ENCODE results near the gene KLF16. TPM values are rescaled to one million over a fixed set of nuclear protein-coding genes. Genes with fewer than 3 reads are reported as not detected.

KLF16 gene
- polyA plus RNA-seq, 4 donors: 6.1 to 12.3 (median 7.1) TPM

- peak; percentile 53 to 60 (median 60) for DNase-seq (ENCODE audit: low read depth in 4 of 4, low spot score in 3 of 4)
Measured at GRCh38 chr19:1812426-1813191, 50.8 kb downstream of the KLF16 start.

DNA sequence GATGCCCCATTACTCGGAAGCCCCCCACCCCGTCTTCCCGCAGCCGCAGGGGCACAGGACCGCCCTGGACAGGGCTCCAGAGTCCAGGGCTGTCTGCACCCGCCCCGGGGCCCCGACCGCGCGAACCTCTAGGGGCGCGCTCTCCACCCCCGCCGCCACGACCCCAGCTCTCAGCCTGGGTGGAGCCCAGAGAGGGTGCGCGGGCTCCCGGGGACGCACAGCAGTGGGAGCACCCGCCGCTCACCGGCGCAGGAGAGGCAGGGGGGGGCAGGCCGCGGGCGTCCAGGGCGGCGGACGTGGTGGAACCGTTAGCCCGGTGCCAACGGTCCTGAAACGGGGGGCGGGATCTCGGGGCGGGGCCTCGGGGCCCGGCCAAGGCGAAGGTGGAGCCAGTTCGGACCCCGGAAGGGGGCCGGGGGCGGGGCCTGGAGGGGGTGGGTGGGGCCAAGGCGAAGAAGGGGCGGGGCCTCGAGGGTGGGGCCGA is 51.4 kb downstream of the KLF16 start, which contains the start of gene ATP8B3:
ATP8B3 (minus strand) TSS at position 335 of the 484 bp plus-strand sequence. CDS start 540 bp downstream, outside the sequence.
- DNase-seq (ENCODE audit: low read depth in 4 of 4, low spot score in 3 of 4): no peak

DNA sequence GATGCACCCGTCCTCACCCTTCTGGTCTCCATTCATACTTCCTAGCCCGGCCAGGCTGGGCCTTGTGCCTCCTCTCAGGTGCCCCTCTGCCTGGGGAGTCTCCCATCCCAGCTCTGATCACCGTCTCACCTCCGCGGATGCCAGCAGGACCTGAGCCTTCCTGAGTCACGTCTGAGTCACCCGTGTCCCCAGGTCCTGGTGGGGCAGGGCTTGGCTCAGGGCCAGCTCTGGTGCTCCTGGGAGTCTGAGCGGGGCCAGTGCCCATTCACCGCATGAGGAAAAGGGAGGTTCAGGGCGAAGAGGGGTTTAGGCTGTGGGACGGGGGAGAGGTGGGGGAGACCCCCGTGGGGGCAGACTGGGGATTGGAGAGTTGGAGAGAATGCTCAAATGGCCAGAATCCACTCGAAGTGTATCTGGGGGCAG is 51.9 kb downstream of the KLF16 start:
- DNase-seq (ENCODE audit: low read depth in 4 of 4, low spot score in 3 of 4): no peak

- no peak for DNase-seq (ENCODE audit: low read depth in 4 of 4, low spot score in 3 of 4)
Measured at GRCh38 chr19:1810439-1811160, 52.8 kb downstream of the KLF16 start.

DNA sequence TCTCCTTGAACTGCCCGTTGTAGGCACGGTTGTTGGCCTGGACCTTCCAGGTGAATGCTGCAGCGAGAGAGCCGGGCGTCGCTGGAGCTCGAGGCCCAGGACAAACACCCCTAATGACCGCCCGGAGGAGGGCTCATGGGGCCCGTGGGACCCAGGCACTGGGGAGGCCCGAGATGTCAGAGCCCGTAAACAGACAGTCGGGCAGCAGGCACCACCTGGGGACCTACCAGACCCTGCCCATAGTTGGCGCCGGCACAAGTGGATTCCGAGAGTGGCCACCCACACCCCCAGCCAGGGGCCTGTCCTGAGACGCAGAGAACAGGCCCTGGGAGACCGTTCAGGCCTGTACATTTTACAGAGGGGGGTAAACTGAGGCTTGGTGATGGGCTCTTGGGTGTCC is 53.7 kb downstream of the KLF16 start:
- DNase-seq (ENCODE audit: low read depth in 4 of 4, low spot score in 3 of 4): no peak

GRCh38 chr19:1808395-1808731 is 55.0 kb downstream of the KLF16 start:
- DNase-seq (ENCODE audit: low read depth in 4 of 4, low spot score in 3 of 4): no peak

GRCh38 chr19:1807695-1808394 is 55.5 kb downstream of the KLF16 start:
- DNase-seq (ENCODE audit: low read depth in 4 of 4, low spot score in 3 of 4): no peak

DNA sequence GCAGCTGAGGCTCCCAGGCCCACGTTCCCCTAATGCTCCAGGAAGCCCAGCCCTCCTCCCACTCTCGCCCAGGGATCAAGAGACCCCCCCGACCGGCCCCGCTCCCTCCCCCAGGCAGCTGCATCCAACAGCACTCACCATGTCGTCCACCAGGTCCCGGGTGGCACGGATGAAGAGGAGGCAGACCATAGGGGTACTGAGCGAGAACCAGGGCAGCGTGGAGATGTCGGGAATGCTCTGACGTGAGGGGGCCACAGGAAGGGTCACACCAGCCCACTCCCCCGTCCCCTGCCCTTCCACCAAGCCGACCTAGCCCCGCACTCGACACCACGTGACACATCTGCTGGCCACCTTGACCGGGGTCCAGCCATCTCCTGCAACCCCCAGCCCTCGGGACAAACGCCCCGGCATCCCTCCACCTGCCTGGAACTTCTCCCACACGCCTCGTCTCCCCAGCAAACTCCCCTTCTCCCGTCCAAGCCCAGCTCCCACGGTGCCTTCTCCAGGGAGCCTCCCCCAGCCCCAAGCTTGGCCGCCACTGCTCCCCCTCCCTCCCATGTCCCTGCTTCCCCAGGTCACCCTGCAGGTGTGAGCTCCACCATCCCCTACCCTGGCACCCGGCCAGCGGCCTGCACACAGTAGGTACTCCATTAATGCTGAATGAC is 56.2 kb downstream of the KLF16 start:
- DNase-seq (ENCODE audit: low read depth in 4 of 4, low spot score in 3 of 4): no peak

DNA sequence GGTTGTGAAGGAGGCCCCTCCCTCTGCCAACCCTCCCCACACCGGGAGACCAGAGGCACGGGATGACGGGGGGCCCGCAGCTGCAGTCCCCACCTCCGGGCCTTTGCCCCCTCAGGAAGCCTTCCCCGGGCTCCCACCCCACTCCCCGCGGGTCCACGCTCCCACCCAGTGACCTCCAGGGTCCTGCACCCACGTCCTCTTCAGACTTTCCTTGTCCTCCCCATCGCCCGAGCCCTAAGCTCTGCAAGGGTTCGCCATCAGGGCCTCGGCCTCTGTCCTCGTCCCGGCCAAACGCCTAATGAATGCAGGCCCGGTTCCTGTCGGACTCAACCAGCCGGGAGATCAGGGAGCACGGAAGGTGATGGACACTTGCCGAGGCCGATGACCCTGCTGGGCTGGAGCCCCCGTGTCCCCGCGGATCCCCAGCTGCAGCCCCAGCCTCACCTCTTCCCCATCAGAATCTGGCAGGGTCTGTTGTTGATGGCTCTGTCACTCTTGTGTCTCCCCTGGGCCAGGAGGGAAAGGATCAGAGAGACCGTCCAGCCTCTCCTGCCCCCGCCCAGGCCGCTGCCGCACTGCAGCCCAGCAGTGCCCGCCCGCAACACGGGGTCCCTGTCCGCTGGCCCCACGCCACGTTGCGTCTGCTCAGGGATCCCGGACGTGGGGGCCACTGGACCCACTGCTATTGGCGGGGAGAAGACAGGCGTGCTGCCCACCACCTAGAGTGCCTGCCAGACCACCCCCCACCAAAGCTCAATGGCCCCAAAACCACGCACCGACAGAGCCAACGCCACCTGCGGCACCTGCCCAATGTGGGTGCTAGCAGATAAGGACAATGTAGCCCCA is 57.0 kb downstream of the KLF16 start:
- DNase-seq (ENCODE audit: low read depth in 4 of 4, low spot score in 3 of 4): no peak

DNA sequence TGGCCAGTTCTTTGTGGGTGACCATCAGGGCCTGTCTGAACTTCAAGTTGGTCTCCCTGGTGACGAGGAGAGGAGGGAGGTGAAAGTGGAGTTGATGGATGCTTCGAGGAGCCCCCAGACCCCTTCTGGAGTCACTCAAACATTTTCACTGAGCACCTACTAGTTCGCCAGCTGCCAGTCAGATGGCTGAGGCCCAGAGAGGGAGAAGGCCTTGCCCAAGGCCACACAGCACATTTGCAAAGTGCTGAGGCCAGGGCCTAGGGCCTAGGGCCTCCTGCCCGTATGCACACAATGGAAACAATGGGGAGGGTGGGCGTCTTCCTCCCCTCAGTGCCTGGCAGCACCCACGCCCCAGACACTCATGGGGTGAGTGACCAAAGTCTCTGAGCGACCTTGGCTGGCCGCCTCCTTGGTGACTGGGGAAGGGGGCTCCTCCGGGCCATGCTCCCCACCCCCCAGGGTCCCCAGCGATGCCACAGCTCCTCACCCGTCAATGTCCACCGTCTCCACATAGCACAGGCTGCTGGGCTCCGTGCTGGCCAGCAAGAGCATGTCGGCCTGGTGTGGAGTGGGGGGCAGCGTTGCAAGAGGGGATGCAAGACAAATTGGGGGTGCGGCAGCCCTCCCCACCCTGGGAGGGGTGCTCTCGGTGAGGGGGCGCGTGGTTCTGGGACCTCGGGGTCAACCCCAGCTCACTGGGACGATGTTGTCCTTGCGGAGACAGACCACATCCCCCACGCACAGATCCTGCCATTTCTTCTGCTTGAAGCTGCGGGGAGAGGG is 57.8 kb downstream of the KLF16 start:
- DNase-seq (ENCODE audit: low read depth in 4 of 4, low spot score in 3 of 4): no peak

DNA sequence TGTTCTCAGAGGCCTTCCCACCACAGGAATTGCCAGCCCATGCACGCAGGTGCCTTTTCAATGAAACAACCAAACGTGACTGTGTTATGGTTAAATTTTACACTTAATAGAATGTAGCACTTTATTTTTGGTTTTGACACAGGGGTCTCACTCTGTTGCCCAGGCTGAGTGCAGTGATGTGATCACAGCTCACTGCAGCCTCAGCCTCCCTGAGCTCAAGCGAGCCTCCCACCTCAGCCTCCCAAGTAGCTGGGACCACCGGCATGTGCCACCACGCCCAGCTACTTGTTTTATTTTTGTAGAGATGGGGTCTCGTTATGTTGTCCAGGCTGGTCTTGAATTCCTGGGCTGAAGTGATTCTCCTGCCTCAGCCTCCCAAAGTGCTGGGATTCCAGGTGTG is 58.5 kb downstream of the KLF16 start:
- no peak for DNase-seq (ENCODE audit: low read depth in 4 of 4, low spot score in 3 of 4)

Other genes starting within 250 kb of the KLF16 start
- 100 to 1,000 TPM; 101 to 127 (median 108) TPM for gene TCF3, start 211.0 kb downstream of the KLF16 start, polyA plus RNA-seq (ENCODE audit: insufficient read length in 4 of 4)
- under 1 TPM in 2 of 4 donors, not detected in 2; 0.03 TPM for gene ONECUT3, start 110.1 kb downstream of the KLF16 start, polyA plus RNA-seq (ENCODE audit: insufficient read length in 4 of 4)
- gene ATP8B3, start 51.3 kb downstream of the KLF16 start, polyA plus RNA-seq (ENCODE audit: insufficient read length in 4 of 4): 1 to 10 TPM in 1 of 4 donors, under 1 TPM in 3; 0.44 to 1.0 (median 0.74) TPM
- gene REXO1, start 15.1 kb downstream of the KLF16 start, polyA plus RNA-seq (ENCODE audit: insufficient read length in 4 of 4): 10 to 100 TPM; 23.5 to 32.9 (median 25.1) TPM
- gene ABHD17A, start 21.9 kb upstream of the KLF16 start, polyA plus RNA-seq (ENCODE audit: insufficient read length in 4 of 4): 10 to 100 TPM; 37.8 to 71.5 (median 40.0) TPM
- gene ADAT3, start 41.8 kb upstream of the KLF16 start, polyA plus RNA-seq (ENCODE audit: insufficient read length in 4 of 4): 1 to 10 TPM; 1.8 to 4.4 (median 2.2) TPM
- gene SCAMP4, start 41.8 kb upstream of the KLF16 start, polyA plus RNA-seq (ENCODE audit: insufficient read length in 4 of 4): 10 to 100 TPM; 58.1 to 80.5 (median 73.0) TPM
- 10 to 100 TPM; 51.2 to 73.3 (median 58.7) TPM for gene CSNK1G2, start 77.6 kb upstream of the KLF16 start, polyA plus RNA-seq (ENCODE audit: insufficient read length in 4 of 4)
- 100 to 1,000 TPM in 2 of 4 donors, 10 to 100 TPM in 2; 86.4 to 114 (median 100) TPM for gene BTBD2, start 152.1 kb upstream of the KLF16 start, polyA plus RNA-seq (ENCODE audit: insufficient read length in 4 of 4)
- 10 to 100 TPM; 62.2 to 94.8 (median 66.3) TPM for gene MKNK2, start 187.7 kb upstream of the KLF16 start, polyA plus RNA-seq (ENCODE audit: insufficient read length in 4 of 4)
- gene MOB3A, start 232.7 kb upstream of the KLF16 start, polyA plus RNA-seq (ENCODE audit: insufficient read length in 4 of 4): 10 to 100 TPM; 23.4 to 26.8 (median 25.1) TPM
- 1 to 10 TPM; 6.2 to 7.2 (median 7.0) TPM for gene IZUMO4, start 233.3 kb upstream of the KLF16 start, polyA plus RNA-seq (ENCODE audit: insufficient read length in 4 of 4)

Data from right renal pelvis (tissue), 4 donors.